Measurements from ENCODE around the gene CT45A9.
"Not testable (repeated sequence)": the region's sequence is repeated elsewhere in the genome, so short reads cannot be mapped to it uniquely, and the experiment has no call there.

The CT45A9 gene, protein sequence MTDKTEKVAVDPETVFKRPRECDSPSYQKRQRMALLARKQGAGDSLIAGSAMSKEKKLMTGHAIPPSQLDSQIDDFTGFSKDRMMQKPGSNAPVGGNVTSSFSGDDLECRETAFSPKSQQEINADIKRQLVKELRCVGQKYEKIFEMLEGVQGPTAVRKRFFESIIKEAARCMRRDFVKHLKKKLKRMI

DNA sequence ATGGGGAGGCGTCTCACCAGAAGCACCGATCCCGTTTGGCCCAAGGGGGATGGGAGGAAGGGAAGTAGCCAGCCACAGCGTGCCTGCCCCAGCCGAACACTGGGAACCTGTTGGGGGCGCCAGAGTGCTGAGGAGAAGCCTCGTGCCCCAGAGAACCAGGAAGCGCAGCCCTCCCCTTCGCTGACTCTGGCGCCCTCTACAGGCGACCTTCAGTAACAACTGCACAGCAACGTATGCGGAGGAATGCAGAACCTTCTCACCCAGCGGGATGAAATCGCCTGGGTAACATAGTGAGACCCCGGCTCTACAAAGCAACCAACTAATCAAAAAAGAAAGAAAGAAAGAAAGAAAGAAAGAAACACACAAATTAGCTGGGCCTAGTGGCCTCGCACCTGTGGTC lies at the start of gene CT45A9:
CT45A9 (minus strand) TSS at position 101 of the 400 bp plus-strand sequence. CDS start 3,751 bp downstream, outside the sequence.
- DNase-seq: not testable (repeated sequence)

- DNase-seq: not testable (repeated sequence)
Measured at GRCh38 chrX:135920516-135920915, 48.9 kb upstream of the CT45A9 start.

DNA sequence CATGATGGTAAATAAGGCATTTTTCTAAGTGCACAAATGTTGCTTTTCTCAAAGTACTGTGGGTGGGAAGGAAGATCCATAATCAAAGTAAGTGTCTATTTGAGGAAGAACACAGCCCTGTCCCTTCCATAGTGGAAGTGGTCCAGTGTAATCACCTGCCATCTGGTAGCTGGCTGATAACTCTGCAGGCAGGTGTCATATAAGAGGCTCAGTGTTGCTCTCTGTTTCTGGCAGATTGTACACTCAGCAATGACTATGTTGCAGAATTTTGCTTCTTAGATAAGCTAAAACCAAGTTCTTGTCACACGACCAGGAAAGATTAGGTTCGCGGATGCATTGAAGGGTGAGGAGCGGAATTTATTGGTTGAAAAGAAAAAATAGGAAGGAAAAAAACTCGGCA lies 42.8 kb upstream of the CT45A9 start:
- no peak for DNase-seq

DNA sequence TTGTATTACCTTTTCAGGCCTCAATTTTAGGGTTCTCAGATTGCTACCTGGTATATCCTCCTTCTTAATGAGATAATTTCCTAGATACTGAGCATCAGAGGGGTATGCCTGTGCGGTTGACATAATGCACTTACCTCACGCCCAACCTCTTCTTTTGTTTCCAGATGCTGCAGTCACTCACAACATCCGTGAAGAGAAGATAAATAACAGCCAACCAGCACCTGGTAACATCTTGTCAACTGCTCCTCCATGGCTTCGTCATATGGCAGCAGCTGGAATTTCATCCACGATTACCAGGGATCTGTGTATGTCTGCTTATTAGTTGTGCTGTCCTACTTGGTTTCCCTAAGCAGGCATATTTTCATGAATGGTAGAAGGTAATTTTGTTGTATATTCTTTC lies 38.6 kb upstream of the CT45A9 start:
- DNase-seq: no peak

- no peak for DNase-seq
Measured at GRCh38 chrX:135893294-135893817, 21.7 kb upstream of the CT45A9 start, which contains the start of the genes CT45A10 and SAGE1. TSS of gene CT45A10 (minus strand) at chrX:135893444. CDS start at chrX:135885344, 8,100 bp downstream. TSS of gene SAGE1 (plus strand) at chrX:135893716. CDS start at chrX:135896243, 2,527 bp downstream.

DNA sequence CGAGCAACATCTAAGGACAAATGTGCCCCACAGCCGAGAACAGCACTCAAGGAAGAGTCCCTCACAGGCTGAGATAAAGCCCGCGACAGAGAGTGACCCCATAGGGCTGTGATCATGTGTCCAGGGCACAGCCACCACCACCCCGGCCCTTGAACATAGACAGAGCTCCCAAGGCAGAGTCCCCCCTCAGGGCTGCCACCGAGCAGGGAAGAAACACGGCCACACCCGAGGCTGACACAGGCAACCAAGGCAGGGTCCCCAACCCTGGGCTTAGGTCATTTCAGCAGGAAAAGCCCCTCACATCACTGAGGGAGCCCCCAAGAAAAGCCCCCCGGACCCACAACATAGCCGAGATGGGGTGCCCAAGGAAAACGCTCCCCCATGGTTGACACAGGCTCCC lies 21.2 kb upstream of the CT45A9 start:
- DNase-seq: no peak

GRCh38 chrX:135890087-135890585 lies 18.5 kb upstream of the CT45A9 start:
- no peak for DNase-seq

DNA sequence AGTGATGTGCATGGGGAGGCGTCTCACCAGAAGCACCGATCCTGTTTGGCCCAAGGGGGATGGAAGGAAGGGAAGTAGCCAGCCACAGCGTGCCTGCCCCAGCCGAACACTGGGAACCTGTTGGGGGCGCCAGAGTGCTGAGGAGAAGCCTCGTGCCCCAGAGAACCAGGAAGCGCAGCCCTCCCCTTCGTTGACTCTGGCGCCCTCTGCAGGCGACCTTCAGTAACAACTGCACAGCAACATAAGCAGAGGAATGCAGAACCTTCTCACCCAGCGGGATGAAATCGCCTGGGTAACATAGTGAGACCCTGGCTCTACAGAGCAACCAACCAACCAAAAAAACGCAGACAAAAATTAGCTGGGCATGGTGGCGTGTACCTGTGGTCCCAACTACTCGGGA lies 17.4 kb upstream of the CT45A9 start:
- peak in 1 of 2 experiments; percentile 40 for DNase-seq

DNA sequence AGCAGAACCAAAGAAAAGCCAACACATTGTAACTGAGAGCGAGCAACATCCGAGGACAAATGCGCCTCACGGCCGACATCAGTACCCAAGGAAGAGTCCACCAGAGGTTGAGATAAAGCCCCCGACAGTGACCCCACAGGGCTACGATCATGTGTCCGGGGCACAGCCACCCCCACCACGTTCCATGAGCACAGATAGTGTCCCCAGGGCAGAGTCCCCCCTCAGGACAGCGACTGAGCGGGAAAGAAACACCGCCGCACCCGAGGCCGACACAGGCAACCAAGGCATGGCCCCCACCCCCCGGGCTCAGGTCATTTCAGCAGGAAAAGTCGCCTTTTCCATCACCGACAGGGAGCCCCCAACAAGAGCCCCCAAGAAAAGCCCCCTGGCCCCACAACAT lies 16.6 kb upstream of the CT45A9 start:
- not testable (repeated sequence) for DNase-seq

- not testable (repeated sequence) for DNase-seq
Measured at GRCh38 chrX:135882741-135883140, 11.1 kb upstream of the CT45A9 start.

DNA sequence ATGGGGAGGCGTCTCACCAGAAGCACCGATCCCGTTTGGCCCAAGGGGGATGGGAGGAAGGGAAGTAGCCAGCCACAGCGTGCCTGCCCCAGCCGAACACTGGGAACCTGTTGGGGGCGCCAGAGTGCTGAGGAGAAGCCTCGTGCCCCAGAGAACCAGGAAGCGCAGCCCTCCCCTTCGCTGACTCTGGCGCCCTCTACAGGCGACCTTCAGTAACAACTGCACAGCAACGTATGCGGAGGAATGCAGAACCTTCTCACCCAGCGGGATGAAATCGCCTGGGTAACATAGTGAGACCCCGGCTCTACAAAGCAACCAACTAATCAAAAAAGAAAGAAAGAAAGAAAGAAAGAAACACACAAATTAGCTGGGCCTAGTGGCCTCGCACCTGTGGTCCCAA lies 17.2 kb downstream of the CT45A9 start, which contains the start of gene CT45A8:
CT45A8 (minus strand) TSS at position 101 of the 400 bp plus-strand sequence. CDS start 3,755 bp downstream, outside the sequence.
- DNase-seq: not testable (repeated sequence)

GRCh38 chrX:135837180-135837579 lies 34.4 kb downstream of the CT45A9 start, which contains the start of gene CT45A7:
TSS of gene CT45A7 (minus strand) at chrX:135837280. CDS start at chrX:135833533, 3,747 bp downstream.
- DNase-seq: not testable (repeated sequence)

- DNase-seq: not testable (repeated sequence)
Measured at GRCh38 chrX:135819912-135820311, 51.7 kb downstream of the CT45A9 start, which contains the start of gene CT45A2. TSS of gene CT45A2 (minus strand) at chrX:135820012. CDS start at chrX:135816265, 3,747 bp downstream.

Measured in NCI-H526 (cell line).